ENCODE results near the gene PDE8A.

DNA sequence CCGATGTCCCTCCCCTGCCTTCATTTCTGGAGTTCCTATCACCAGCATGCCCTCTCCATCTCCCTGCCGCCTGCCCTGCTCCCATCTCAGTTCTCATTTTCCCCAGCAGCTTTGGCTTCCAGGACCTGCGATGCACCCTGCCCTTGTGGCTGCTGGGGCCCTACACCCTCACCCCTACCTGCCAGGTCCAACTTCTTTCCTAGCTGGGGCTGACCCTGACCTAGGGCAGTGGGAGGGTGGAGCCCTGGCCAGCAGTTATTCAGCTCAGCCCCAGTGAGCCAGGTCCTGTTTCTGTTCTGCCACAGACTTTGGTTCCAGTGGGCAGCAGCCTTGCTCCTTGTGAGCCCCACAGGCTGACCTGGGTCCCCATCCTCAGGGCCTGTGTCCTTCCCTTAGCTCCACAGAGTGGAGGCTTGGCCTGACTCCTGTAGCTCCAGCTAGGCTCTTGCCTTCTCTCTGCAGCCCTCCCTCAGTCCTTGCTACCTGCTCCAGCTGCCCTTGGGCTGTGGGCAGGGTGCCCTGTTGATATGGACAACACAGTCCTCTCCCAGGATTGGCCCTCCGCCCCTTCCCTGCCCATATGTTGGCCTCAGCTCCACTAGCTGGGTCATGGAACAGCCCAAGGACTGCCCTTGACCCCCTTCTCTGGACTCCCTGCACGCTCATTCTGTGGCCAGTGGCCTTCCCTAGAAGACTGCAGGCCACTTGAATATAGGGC, 34.7 kb upstream of the PDE8A start:
- TF ChIP-seq GATA3 (IDR thresholded peaks at IDR 0.05; ENCODE audit: low read depth, low read length) (no peak), GATA2 (IDR thresholded peaks at IDR 0.05; ENCODE audit: low read depth, low read length) (no peak)
